ENCODE data around the gene CEP350.
"Not testable (repeated sequence)": the region's sequence is repeated elsewhere in the genome, so short reads cannot be mapped to it uniquely, and the experiment has no call there.

CEP350 gene

DNA sequence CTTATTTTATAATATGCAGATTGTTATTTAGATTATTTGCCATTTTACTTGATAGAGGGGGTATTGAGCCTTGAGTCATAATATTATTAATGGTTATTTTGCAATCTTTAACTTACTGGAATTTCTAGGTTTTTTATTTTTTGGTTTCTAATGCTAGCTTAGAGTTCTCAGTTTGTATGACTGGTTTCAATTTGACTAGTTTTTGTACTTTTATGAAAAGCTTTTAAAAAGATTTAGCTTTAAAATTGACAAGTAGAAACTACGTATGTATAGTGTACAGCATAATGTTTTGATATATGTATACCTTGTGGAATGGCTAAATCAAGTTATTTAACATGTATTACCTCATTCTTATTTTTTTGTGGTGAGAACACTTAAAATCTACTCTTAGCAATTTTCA lies 41.5 kb downstream of the CEP350 start:
- DNase-seq = no peak

DNA sequence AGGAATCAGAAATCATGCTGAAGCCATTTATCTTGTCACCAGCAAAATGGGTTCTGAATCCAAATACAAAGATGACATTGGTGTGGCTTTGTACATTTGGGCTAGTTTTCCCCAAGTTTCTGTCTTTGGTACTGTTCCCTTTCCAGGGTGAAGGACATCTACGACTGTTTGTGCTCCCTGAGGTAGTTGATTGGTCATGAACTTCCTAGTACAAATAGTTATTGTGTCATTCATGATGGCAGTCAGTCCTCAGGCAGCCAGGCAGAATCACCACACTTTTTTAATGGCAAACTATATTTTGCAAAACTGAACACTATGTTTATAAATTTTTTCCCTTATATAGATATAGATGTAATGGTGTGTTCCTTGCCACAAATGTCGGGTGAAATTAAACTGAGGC lies 46.0 kb downstream of the CEP350 start:
- no peak for DNase-seq

DNA sequence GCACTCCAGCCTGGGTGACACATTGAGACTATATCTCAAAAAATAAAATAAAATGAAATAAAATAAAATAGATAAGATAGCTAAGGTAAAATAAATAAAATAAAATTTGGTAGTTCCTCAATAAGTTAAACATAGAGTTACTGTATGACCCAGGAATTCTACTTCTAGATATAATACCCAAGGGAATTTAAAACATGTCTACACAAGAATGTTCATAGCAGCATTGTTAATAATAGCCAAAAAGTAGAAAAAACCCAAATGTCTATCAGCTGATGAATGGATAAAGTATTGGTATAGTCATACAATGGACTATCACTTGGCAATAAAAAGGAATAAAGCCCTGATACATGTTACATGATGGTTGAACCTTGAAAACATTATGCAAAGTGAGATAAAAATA lies 47.8 kb downstream of the CEP350 start:
- DNase-seq = no peak

DNA sequence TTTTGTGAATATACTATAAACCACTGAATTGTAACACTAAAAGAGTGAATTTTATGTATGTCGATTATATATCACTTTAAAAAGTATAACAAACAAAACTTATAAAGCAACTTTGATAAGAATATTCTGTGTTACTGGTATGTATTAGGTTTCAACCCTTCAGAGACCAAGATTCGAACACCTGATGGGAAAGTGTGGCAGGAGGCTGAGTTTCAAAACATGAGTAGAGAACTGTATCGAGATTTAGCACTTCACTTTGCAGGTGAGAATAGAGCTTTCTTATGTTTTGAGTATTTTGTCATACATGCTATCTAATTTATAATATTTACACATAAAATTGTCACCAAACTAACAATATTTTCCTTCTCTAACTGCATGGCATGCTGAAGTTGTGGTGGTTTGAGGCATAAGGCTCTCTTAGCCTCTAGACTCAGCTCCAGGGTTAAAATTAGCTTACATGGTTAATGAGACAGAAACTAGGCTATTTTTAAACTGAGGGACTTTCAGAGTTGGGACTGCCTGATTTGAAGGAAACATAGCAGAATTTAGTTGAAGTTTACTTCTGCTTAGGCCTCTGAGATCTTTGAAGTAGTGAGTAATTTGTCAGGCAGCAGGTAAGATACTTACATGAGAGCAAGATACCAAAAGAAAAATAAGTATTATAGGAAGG lies 48.6 kb downstream of the CEP350 start:
- no peak for DNase-seq

DNA sequence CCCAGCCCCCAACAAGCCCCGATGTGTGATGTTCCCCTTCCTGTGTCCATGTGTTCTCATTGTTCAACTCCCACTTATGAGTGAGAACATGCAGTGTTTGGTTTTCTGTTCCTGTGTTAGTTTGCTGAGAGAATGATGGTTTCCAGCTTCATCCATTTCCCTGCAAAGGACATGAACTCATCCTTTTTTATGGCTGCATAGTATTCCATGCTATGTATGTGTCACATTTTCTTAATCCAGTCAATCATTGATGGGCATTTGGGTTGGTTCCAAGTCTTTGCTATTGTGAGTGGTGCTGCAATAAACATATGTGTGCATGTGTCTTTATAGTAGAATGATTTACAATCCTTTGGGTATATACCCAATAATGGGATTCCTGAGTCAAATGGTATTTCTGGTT lies 52.2 kb downstream of the CEP350 start:
- not testable (repeated sequence) for DNase-seq

DNA sequence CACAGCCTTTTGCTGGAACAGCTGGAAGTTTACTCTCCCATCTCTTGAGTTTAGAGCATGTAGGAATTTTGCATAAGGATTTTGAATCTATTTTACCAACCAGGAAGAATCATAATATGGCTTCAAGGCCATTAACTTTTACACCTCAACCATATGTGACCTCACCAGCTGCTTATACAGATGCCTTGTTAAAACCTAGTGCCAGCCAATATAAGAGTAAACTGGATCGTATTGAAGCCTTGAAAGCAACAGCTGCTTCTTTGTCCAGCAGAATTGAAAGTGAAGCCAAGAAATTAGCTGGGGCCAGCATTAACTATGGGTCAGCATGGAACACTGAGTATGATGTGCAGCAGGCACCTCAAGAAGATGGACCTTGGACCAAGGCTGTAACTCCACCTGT lies 65.4 kb downstream of the CEP350 start:
- DNase-seq = no peak

DNA sequence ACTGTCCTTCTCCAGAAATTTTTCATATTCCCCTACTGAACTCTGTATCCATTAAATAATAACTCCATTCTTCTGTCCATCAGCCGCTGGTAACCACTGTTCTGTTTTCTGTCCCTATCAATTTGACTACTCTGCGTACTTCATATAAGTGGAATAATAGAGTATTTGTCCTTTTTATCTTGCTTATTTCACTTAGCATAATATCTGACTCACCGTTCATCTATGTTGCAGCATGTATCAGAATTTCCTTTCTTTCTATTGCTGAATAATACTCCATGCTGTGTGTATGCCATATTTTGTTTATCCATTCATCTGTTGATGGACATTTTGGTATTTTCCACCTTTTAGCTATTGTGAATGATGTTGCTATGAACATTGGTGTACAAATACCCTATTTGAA lies 71.9 kb downstream of the CEP350 start:
- no peak for DNase-seq

DNA sequence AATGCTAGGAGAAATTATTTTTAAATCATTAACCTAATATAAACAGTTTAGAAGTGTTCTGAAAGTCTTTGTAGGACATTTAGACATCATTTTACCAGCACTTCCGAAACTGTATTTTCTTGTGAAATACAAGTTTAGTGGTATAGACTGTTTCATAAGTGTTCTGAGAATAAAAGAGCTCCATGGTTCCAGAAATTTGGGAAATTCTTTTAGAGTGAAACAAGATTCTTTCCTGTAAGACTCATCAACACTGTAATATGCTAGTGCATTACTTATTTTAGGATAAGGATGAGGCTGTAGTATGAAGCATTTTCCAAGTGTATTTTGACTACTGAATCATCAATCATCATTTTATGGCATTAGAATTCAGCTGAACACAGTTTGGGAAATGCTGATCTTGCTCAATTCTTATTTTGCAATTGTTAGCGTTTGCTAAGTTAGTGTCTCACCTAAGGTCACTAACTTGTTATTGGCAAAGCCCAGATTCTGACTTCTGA lies 73.4 kb downstream of the CEP350 start:
- DNase-seq = no peak

DNA sequence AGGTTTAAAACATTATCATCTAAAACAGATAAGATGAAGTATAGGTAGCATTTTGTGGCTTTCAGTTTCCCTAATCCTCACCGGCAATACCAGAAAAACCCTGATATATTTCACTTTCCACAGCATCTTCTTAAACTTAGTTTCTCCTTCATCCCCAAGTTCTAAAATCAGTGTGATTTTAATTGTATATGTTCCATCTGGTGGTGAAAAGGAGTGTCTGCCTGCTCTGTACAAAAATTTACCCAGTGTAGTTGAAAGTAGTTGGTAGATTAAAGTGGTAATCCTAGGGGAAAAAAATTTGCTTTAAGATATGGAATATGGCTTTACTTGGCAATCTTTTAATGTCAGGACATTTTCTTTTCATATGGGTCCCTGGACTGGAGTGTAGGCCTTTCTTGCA lies 74.3 kb downstream of the CEP350 start:
- no peak for DNase-seq

DNA sequence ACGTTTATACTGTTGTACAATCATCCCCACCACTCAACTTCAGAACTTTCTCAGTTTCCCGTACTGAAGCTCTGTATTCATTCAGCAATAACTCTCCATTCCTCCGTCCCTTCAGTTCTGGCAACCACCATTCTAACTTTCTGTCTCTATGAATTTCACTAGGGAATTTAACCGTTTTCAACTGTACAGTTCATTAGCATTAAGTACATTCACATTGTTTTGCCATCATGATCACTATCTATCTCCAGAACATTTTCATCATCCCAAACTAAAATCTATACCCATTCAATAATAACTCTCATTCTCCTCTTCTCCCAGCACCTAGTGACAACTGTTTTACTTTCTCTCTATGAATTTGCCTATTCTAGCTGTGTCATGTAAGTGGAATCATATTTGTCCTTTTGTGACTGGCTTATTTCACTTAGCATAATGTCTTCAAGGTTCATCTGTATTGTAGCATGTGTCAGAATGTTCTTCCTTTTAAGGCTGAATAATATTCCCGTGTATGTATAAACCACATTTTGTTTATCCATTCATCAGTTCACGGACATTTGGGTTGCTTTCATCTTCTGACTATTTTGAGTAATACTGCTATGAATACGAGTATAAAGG lies 75.0 kb downstream of the CEP350 start:
- DNase-seq = no peak

DNA sequence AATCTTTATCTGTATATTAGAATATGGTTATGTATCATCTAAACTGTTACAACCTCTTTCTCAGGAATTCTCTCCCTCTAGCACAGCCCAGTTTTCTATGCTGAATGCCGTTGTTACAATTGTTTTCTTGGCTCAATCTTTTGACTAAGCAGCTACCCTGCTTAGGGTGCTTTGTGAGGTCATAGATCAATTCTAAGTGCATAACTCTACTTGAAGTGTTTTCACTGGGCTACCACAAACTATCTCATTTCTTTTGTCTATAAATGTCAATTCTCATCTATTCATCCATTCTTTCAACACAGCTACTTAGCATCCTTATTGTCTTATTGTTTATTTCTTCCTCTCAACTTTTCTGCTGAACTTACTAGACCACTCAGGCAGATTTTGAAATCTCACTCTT lies 77.1 kb downstream of the CEP350 start:
- DNase-seq = no peak

DNA sequence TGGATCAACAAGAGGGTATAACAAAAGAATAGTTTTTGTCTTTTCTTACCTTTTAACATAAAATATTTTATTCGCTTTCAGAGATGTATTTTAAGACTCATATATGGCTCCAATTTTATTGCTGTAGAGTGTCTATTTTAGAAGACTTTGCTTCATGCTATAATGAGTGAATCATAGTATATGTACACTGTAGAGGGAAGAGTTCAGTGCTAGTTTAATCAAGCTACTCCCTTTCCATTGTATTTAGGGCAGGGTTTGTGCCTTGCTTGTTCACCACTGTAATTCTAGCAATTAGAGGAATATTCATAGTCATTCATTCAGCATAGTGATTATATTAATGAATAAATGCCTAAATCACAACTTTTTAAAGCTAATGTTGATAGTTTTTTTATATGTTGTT lies 78.8 kb downstream of the CEP350 start:
- DNase-seq = no peak

DNA sequence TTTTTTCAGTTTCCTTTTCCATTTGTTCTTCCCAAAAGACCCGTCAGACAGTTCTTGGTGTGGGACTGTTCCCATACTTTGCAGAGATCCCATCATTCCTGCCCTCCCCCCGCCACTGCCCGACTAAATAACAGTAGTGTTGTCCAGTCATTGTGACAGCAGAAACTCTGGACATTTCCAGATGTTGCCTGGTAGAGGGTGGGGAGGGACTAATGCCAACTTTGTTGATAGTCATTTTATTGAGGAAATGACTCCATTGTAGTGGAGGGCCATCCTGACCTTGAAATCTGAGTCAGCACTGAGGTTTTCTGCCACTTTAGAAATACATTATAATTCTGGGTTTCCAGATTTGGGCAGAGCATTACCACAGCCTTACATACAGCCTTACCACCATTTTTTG lies 85.4 kb downstream of the CEP350 start:
- DNase-seq = no peak

DNA sequence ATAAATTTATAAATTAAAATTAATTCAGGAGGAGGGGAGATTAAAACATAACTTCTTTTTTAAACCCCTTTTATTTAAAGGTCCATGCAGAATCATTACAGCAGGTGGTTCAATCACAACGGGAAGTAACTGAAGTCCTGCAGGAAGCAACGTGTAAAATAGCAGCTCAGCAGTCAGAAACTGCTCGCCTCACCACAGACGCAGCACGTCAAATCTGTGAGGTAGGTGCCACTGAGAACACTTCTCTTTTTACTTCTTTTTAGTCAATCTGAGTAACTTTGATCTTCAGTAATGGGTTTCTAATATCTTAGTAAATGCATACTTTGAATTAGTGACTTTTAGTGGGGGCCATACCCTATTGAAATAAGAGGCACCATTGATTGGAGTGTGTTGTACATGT lies 87.0 kb downstream of the CEP350 start:
- DNase-seq = no peak

DNA sequence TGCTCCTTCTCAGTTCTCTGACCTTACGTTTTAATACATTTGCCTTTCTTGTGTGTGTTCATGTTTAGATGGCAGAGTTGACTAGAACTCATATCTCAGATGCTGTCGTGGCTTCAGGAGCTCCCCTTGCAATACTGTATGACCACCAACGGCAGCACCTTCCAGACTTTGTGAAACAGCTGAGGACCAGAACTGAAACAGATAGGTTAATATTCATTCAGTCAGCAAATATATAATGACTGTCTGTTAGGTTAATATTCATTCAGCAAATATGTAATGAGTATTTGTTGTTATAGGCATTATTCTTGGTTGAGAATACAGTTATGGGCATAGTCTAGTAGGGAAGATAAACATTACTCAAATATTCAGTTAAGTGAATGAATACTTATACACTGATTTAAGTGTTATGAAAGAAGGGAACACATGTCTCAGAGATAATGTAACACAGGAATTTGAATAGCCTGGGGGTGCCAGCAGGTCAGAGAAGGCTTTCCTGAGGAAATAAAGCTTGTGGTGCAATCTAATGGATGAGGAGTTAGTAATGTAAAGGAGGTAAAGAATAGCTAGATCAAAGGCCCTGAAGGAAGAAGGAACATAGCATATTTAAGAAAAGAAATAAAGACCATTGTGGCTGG lies 88.5 kb downstream of the CEP350 start:
- DNase-seq = no peak

DNA sequence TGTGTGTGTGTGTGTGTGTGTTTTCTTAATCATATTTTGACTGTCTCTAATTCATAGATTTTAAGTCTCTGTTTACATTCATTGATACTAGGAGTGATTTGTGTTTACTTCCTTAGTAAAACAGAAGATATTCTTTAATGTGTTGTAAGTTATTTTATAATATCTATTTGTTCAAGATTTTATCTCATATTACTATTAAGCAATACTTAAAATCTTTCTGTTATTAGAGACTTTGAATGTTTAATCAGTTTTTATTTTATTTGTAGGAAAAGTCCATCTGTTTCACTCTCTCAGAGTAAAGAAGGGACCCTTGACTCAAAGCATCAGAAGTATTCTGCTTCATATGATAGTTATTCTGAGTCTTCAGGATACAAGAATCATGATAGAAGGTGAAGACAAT lies 89.2 kb downstream of the CEP350 start:
- no peak for DNase-seq

DNA sequence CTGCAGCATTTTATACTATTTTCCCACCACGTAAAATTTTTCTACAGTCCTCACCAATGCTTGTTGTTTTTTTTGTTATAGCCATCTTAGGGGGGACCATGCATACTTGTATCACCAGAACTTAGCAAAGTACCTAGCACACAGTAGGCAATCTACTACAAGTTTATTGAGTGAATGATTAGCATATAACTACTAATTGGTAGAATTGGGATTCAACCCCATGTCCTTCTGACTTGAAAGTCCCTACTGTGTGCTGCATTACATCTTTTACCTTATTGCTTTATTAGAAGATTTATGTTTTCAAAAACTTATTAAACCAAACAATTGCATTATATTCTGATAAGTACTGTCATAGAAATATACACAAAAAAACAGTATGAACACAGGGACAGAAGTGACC lies 92.1 kb downstream of the CEP350 start:
- no peak for DNase-seq

DNA sequence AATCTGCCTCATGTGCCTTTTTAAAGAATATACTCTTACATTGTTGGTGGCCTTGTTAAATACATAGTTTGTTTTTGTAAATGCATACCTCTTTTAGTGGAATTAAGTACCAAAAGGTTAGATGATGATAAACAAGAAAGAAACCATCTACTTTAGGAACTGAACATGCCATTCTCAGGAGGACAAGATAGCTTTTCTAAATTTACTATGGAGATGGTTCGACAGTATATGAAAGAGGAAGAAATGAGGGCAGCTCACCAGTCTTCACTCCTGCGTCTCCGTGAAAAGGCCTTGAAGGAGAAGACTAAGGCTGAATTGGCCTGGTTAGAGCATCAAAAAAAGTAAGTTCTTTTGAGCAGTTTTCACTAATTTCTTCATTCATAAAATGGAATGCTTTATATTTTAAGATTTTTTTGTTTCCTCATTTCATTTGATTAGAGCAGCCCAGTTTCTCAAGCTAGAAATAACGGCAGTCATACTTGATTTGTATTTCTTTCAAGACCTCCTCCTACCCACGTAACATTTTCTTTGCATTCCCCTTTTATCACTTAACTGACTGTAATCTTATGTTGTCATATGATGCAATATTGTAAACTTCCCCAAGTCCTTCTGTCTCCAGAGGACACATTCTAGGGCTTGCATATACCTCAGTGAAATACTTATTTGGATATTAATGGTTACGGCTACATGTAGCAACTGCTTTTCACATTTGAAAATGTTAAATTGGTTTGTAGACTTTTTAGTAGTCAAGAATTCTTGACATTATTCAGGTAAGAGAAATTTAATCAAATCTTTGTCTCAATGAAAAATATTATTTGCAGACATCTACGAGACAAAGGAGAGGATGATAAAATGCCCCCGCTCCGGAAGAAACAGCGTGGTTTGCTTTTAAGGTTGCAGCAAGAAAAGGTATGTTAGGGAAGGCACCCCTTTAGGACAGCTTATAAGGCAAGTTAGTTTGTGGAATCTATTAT lies 99.3 kb downstream of the CEP350 start:
- DNase-seq = no peak

DNA sequence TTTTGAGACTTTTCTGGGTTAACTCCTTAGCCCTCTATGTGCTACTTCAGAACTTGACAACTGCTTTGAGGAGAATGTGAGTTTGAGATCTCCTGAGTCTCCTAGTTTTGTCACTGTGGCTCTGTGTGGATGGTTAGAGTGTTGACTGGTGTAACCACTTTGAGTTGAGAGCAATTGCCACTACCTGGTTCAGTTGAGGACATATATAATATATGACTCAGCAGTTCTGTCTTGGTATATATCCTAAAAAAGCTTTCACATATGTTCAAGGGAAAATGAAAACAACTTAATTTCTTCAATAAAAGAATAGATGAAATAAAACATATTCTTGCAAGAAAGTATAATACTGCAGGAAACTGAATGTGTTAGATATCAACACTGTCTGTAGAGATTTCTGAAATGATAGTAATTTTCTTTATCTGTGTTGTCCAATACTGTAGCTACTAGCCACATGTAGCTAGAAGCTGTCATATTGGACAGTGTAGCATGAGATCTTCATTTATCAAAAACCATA lies 103.3 kb downstream of the CEP350 start:
- DNase-seq = no peak

DNA sequence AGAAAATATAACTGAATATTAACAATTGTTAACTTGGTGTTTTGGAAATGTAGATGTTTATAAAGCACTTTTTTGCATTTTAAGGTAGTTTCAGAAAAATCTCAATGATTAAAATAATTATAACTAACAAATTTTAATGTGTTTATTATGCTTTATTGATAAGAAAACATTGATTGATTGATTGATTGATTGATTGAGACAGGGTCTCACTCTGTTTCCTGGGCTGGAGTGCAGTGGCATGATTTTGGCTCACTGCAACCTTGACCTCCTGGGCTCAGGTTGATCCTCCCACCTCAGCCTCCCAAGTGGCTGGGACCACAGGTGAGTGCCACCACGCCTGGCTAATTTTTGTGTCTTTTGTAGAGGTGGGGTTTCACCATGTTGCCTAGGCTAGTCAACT lies 106.4 kb downstream of the CEP350 start:
- DNase-seq = no peak

DNA sequence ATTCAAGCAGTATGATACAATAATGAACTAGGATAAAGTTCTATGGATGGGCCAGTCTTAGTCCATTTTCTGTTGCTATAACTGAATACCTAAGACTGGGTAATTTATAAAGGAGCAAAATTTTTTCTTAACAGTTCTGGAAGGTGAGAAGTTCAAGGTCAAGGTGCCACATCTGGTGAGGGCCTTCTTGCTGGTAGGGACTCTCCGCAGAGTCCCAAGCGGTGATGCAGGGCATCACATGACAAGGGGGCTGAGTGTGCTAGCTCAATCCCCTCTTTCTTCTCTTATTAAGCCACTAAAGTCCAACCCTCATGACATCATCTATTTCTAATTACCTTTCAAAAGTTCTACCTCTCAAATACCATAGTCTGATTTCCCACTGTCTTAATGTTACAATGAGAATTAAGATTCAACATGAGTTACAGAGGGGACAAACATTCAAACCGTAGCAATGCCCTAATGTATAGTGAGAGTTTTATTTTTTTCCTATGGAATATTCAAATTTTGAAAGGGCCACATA lies 107.9 kb downstream of the CEP350 start:
- no peak for DNase-seq

DNA sequence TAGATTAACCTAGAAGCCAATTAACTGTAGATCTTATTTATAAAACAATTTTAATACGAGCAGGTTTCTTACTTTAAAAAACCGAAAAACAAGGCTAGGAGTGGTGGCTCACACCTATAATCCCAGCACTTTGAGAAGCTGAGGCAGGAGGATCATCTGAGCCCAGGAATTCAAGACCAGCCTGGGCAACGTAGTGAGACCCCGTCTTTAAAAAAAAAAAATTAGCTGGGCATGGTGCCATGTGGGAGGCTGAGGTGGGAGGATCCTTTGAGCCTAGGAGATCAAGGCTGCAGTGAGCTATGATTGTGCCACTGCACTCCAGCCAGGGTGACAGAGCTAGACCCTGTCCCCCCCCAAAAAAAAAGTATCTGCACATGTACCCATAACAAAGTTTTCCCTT lies 110.8 kb downstream of the CEP350 start:
- no peak for DNase-seq

DNA sequence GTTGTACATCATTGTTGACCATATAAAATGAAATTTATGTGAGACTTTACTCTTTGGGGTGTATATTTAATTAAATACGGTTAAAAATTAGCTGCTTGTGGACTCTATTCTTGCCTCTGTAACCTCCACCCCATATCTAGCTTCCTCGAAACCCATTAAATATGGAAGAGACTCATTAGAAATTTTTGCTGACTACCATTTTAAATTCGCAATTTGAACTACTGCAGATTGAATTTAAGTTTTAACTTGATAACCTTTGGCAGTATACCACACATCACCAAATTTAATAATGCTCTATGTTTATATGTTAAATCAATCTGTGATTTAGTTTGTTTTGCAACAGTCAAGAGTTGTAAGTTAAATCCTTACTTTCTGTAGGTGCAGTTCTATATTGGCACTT lies 111.5 kb downstream of the CEP350 start:
- DNase-seq = no peak
